SJSA1 (cell line): ENCODE results near the gene TSPAN5. TPM values are rescaled to one million over a fixed set of nuclear protein-coding genes. Genes with fewer than 3 reads are reported as not detected.

Experiments
- DNase-seq, 2 experiments: peaks; one replicate each; pipeline ENCODE4 v3.0.0-alpha.2; 2015 to 2020; ENCODE audit warnings: low spot score in 2 of 2, low read depth in 1 of 2
- H3K27ac ChIP-seq: fragments of 250-450 bp; sonication (Bioruptor Pico); 2 replicates; pipeline ENCODE4 v1.5.1; 2020; ENCODE audit warnings: mild to moderate bottlenecking, moderate library complexity
- H3K27me3 ChIP-seq: fragments of 250-450 bp; sonication (Bioruptor Pico); replicated peaks from 2 replicates; pipeline ENCODE4 v1.5.1; 2020; ENCODE audit warnings: mild to moderate bottlenecking, moderate library complexity
- H3K36me3 ChIP-seq: fragments of 250-450 bp; sonication (Bioruptor Pico); 2 replicates; pipeline ENCODE4 v1.5.1; 2020; ENCODE audit warnings: mild to moderate bottlenecking
- H3K4me1 ChIP-seq: fragments of 250-450 bp; sonication (Bioruptor Pico); replicated peaks from 2 replicates; pipeline ENCODE4 v1.6.1; 2021; ENCODE audit warnings: mild to moderate bottlenecking
- H3K4me3 ChIP-seq: fragments of 250-450 bp; sonication (Bioruptor Pico); 2 replicates; pipeline ENCODE4 v1.5.1; 2020; ENCODE audit warnings: mild to moderate bottlenecking
- H3K9me3 ChIP-seq: fragments of 250-450 bp; sonication (Bioruptor Pico); replicated peaks from 2 replicates; pipeline ENCODE4 v1.5.1; 2020; ENCODE audit warnings: mild to moderate bottlenecking
- total RNA-seq: library from RNA; depleted of rRNA; stranded (reverse); fragments of >200 nt; shearing (Covaris generic); gene quantifications from 2 replicates; pipeline ENCODE4 v1.2.3, GENCODE V29; 2014

TSPAN5 gene
- total RNA-seq, 1 experiment from 2014 or later, result 20.0 TPM

GRCh38 chr4:98627531-98628257, 30.7 kb downstream of the TSPAN5 start:
- DNase-seq, result peak in 1 of 2 experiments; percentile 31
- Histone ChIP-seq H3K36me3 (no peaks in the 10 kb centered on the region), H3K27me3 (no peaks in the 10 kb centered on the region), H3K9me3 (0 out of 2 replicates have a peak, but pooled peaks cover 2% of the 10 kb centered on the region), H3K4me1 (peaks cover 47% of the 10 kb centered on the region), H3K4me3 (no peak overlapping the region), H3K27ac (peak overlapping the region; percentile 43; the same call in 1 of the 2 replicates)

DNA sequence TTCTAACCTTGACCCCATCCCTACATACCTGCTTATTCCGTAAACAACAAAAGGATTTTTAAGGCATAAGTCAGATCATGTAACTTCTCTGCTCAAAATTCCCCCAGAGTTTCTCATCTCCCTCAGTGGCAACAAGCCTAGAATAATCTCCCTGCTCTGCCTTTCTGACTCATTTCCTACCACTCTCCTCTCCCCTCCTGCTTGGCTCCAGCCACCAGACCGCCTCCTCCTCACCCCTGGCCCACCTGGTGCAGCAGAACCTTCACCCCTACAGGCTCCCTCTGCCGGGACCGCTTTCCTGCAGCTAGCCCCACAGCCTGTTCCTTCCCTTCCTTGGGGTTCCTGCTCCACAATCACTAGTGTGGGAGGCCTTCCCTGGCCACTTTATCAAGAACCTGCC, 32.1 kb downstream of the TSPAN5 start:
- H3K4me1 ChIP-seq, result peaks cover 54% of the 10 kb centered on the region
- 0 out of 2 replicates have a peak, but pooled peaks cover 2% of the 10 kb centered on the region for H3K9me3 ChIP-seq
- H3K27me3 ChIP-seq, result no peaks in the 10 kb centered on the region
- peak overlapping the region; percentile 65 for H3K27ac ChIP-seq
- no peaks in the 10 kb centered on the region for H3K36me3 ChIP-seq
- DNase-seq, result peak; percentile 68 to 80
- H3K4me3 ChIP-seq, result no peak overlapping the region

DNA sequence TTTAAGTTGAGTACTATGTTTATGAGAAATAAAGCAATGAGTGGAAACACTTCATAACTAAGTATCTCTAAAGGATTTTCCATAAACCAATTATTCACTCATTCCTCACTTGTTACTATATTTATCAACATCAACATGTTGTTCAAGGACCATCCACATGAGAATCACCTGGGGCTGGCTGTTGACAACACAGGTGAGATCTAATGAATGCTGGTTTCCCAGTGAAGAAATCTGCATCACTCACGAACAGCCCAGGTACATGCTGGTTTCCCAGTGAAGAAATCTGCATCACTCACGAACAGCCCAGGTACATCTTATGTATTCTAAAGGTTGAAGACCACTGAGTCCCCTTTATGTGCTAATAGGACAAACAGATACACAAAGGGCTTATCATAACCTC, 32.5 kb downstream of the TSPAN5 start:
- Histone ChIP-seq H3K27me3 (no peaks in the 10 kb centered on the region), H3K4me3 (no peak overlapping the region), H3K4me1 (peaks cover 54% of the 10 kb centered on the region), H3K9me3 (0 out of 2 replicates have a peak, but pooled peaks cover 2% of the 10 kb centered on the region), H3K27ac (peak overlapping the region; percentile 65), H3K36me3 (no peaks in the 10 kb centered on the region)
- DNase-seq, result no peak

DNA sequence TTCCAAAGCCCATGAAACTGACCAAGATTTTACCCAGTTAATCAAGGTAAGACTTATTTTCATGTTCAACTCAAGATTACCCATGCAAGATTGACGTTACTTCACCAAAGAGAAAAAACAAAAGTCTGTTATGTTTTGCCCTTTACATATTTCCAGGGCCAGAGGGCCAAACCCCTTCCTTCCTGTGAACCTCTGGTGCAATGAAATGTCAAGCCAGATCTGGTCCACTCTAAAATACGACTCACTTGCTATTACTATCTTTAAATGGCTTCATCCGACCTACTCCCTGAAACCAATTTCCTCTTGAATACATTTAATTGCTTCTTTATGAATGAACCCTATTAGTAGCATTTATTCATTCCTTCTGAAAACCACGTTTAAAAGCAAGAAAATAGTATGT, 33.0 kb downstream of the TSPAN5 start:
- Histone ChIP-seq H3K27ac (0 out of 2 replicates have a peak overlapping the region, but pooled peaks have one; percentile 4), H3K9me3 (0 out of 2 replicates have a peak, but pooled peaks cover 2% of the 10 kb centered on the region), H3K36me3 (no peaks in the 10 kb centered on the region), H3K4me3 (no peak overlapping the region), H3K4me1 (peaks cover 54% of the 10 kb centered on the region), H3K27me3 (no peaks in the 10 kb centered on the region)
- no peak for DNase-seq

GRCh38 chr4:98624642-98625041, 33.8 kb downstream of the TSPAN5 start:
- no peak for DNase-seq
- no peak overlapping the region for H3K4me3 ChIP-seq
- H3K27me3 ChIP-seq, result no peaks in the 10 kb centered on the region
- peaks cover 54% of the 10 kb centered on the region for H3K4me1 ChIP-seq
- H3K27ac ChIP-seq, result no peak overlapping the region
- no peaks in the 10 kb centered on the region for H3K36me3 ChIP-seq
- 0 out of 2 replicates have a peak, but pooled peaks cover 2% of the 10 kb centered on the region for H3K9me3 ChIP-seq

DNA sequence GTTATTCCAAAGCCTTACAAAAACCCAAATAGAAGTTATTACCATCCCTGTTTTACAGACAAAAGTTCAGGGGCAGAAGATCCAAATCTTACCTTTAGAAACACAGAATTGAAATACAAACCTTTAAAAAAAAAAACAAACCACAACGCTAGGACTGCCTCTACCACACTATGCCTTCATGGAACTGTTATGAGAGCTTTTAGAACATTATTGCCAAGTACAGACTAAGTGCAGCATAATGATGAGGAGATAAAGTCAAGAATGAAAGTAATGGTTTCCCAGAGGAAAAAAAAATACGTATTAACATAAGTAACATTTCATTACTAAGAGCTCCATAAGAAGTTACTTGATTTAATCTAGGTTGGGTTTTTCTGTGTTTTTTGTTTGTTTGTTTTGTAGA, 34.3 kb downstream of the TSPAN5 start:
- H3K27me3 ChIP-seq, result no peaks in the 10 kb centered on the region
- no peak overlapping the region for H3K4me3 ChIP-seq
- DNase-seq, result no peak
- no peak overlapping the region for H3K27ac ChIP-seq
- no peaks in the 10 kb centered on the region for H3K36me3 ChIP-seq
- 0 out of 2 replicates have a peak, but pooled peaks cover 2% of the 10 kb centered on the region for H3K9me3 ChIP-seq
- peaks cover 58% of the 10 kb centered on the region for H3K4me1 ChIP-seq

GRCh38 chr4:98623126-98623802, 35.1 kb downstream of the TSPAN5 start:
- Histone ChIP-seq H3K9me3 (0 out of 2 replicates have a peak, but pooled peaks cover 1% of the 10 kb centered on the region), H3K4me1 (peaks cover 59% of the 10 kb centered on the region)
- DNase-seq, result no peak

DNA sequence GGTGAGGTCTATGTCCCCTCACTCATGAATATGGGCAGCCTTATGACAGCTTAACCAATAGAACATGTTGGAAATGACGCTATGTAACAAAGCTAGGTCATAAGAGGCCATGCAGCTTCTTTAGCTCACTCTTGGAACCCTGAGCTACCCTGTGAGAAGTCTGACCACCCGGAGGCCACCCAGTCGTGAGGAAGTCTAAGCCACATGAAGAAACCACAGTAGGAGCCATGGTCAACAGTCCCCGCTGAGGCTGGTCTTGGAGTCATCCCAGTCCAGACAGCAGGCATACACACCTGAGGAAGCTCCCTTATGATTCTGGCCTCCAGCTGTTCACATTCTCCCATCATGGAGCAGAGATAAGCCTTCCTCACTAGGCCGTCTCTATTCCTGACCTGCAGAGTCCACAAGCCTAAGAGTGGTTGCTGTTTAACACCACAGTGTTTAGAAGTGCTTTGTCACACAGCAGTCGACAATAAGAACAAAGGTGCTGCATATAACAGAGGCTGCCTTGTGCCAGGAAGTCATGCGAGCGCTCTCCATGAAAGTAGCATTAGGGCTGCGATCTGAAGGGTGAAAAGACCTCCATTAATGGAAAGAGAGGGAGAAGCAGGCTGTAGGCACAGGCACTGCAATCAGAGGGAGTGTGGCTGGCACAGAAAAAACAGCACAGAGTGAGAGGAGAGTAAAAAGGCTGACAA, 38.2 kb downstream of the TSPAN5 start:
- Histone ChIP-seq H3K27me3 (no peaks in the 10 kb centered on the region), H3K9me3 (no peaks in the 10 kb centered on the region), H3K4me3 (no peak overlapping the region), H3K36me3 (no peaks in the 10 kb centered on the region), H3K4me1 (peaks cover 30% of the 10 kb centered on the region), H3K27ac (no peak overlapping the region)
- DNase-seq, result no peak

More at GRCh38 chr4:98623126-98623802, 35.1 kb downstream of the TSPAN5 start:
- Histone ChIP-seq H3K4me3 (no peak overlapping the region), H3K27me3 (no peaks in the 10 kb centered on the region), H3K27ac (no peak overlapping the region), H3K36me3 (no peaks in the 10 kb centered on the region)

- no peaks in the 10 kb centered on the region for H3K27me3 ChIP-seq
- H3K36me3 ChIP-seq, result no peaks in the 10 kb centered on the region
- no peak overlapping the region for H3K27ac ChIP-seq
- DNase-seq, result no peak
- H3K4me1 ChIP-seq, result peaks cover 25% of the 10 kb centered on the region
- no peak overlapping the region for H3K4me3 ChIP-seq
- no peaks in the 10 kb centered on the region for H3K9me3 ChIP-seq
Measured at GRCh38 chr4:98619180-98619579, 39.2 kb downstream of the TSPAN5 start.

- H3K4me1 ChIP-seq, result peaks cover 28% of the 10 kb centered on the region
- DNase-seq, result no peak
- no peaks in the 10 kb centered on the region for H3K27me3 ChIP-seq
- no peak overlapping the region for H3K27ac ChIP-seq
- no peaks in the 10 kb centered on the region for H3K9me3 ChIP-seq
- no peaks in the 10 kb centered on the region for H3K36me3 ChIP-seq
- H3K4me3 ChIP-seq, result no peak overlapping the region
Measured at GRCh38 chr4:98618680-98619079, 39.7 kb downstream of the TSPAN5 start.

GRCh38 chr4:98617358-98618047, 40.9 kb downstream of the TSPAN5 start:
- H3K9me3 ChIP-seq, result no peaks in the 10 kb centered on the region
- no peak overlapping the region for H3K4me3 ChIP-seq
- H3K27ac ChIP-seq, result no peak overlapping the region
- H3K27me3 ChIP-seq, result no peaks in the 10 kb centered on the region
- H3K4me1 ChIP-seq, result peaks cover 22% of the 10 kb centered on the region
- H3K36me3 ChIP-seq, result no peaks in the 10 kb centered on the region
- no peak for DNase-seq

- Histone ChIP-seq H3K4me3 (no peak overlapping the region), H3K9me3 (no peaks in the 10 kb centered on the region), H3K4me1 (peaks cover 16% of the 10 kb centered on the region), H3K27ac (no peak overlapping the region), H3K27me3 (no peaks in the 10 kb centered on the region), H3K36me3 (no peaks in the 10 kb centered on the region)
- DNase-seq, result no peak
Measured at GRCh38 chr4:98615991-98616390, 42.4 kb downstream of the TSPAN5 start.

- Histone ChIP-seq H3K36me3 (no peaks in the 10 kb centered on the region), H3K4me3 (no peak overlapping the region), H3K9me3 (no peaks in the 10 kb centered on the region), H3K27me3 (no peaks in the 10 kb centered on the region), H3K4me1 (peaks cover 16% of the 10 kb centered on the region), H3K27ac (no peak overlapping the region)
- no peak for DNase-seq
Measured at GRCh38 chr4:98614662-98615061, 43.7 kb downstream of the TSPAN5 start.
